ENCODE measurements around the gene IL17RA. TPM values are rescaled to one million over a fixed set of nuclear protein-coding genes. Genes with fewer than 3 reads are reported as not detected.

Gene IL17RA
- polyA plus RNA-seq, 1 donor from 2014 or later, result 0.52 TPM

GRCh38 chr22:17079572-17079971 lies 5.2 kb upstream of the IL17RA start:
- no peaks in the 10 kb centered on the region for H3K9me3 ChIP-seq (ENCODE audit: low read length)
- peaks cover 13% of the 10 kb centered on the region for H3K27me3 ChIP-seq (ENCODE audit: insufficient read depth, low read depth, low read length)
- TF ChIP-seq REST (IDR thresholded peaks at IDR 0.05; ENCODE audit: borderline replicate concordance), result no peak
- no peak for TF ChIP-seq MXI1 (conservative IDR thresholded peaks at IDR 0.05; ENCODE audit: poor library complexity, severe bottlenecking)
- TF ChIP-seq RAD21 (conservative IDR thresholded peaks at IDR 0.05), result no peak
- TF ChIP-seq TAF1 (IDR thresholded peaks at IDR 0.05; ENCODE audit: low read depth), result no peak
- TF ChIP-seq EP300 (conservative IDR thresholded peaks at IDR 0.05; ENCODE audit: poor library complexity, severe bottlenecking), result no peak
- TF ChIP-seq SMC3 (conservative IDR thresholded peaks at IDR 0.05; ENCODE audit: poor library complexity), result no peak
- no peak for TF ChIP-seq EZH2 (IDR thresholded peaks at IDR 0.05; ENCODE audit: borderline replicate concordance, insufficient read depth, low read length, poor library complexity, severe bottlenecking)
- TF ChIP-seq CTCF (IDR thresholded peaks at IDR 0.05; ENCODE audit: poor library complexity, severe bottlenecking), result no peak
- no peak for TF ChIP-seq POLR2AphosphoS5 (IDR thresholded peaks at IDR 0.05)
- H3K9me2 ChIP-seq (ENCODE audit: insufficient read depth, low read length), result no peaks in the 10 kb centered on the region
- H3K79me2 ChIP-seq (replicated peaks; ENCODE audit: insufficient read depth, low read length), result no peaks in the 10 kb centered on the region
- H4K20me1 ChIP-seq (ENCODE audit: insufficient read depth), result no peaks in the 10 kb centered on the region
- no peak overlapping the region for H2AFZ ChIP-seq (ENCODE audit: low read depth, low read length)
- H3K27ac ChIP-seq (ENCODE audit: low read length), result no peak overlapping the region
- H3K4me2 ChIP-seq (ENCODE audit: low read length), result no peak overlapping the region
- no peaks in the 10 kb centered on the region for H3K36me3 ChIP-seq (ENCODE audit: insufficient read depth, low read length)
- H3F3A ChIP-seq (ENCODE audit: insufficient read depth, low read length, poor library complexity, severe bottlenecking), result no peaks in the 10 kb centered on the region
- no peak overlapping the region for H3K4me3 ChIP-seq (ENCODE audit: low read length)
- H3K9ac ChIP-seq (ENCODE audit: low read length), result no peak overlapping the region

- H3K4me2 ChIP-seq (ENCODE audit: low read length), result no peak overlapping the region
- H4K20me1 ChIP-seq (ENCODE audit: insufficient read depth), result no peaks in the 10 kb centered on the region
- H2AFZ ChIP-seq (ENCODE audit: low read depth, low read length), result no peak overlapping the region
- H3K9ac ChIP-seq (ENCODE audit: low read length), result no peak overlapping the region
- no peaks in the 10 kb centered on the region for H3K9me2 ChIP-seq (ENCODE audit: insufficient read depth, low read length)
- no peaks in the 10 kb centered on the region for H3K9me3 ChIP-seq (ENCODE audit: low read length)
- no peaks in the 10 kb centered on the region for H3F3A ChIP-seq (ENCODE audit: insufficient read depth, low read length, poor library complexity, severe bottlenecking)
- H3K79me2 ChIP-seq (replicated peaks; ENCODE audit: insufficient read depth, low read length), result no peaks in the 10 kb centered on the region
- H3K27ac ChIP-seq (ENCODE audit: low read length), result no peak overlapping the region
- TF ChIP-seq EZH2 (IDR thresholded peaks at IDR 0.05; ENCODE audit: borderline replicate concordance, insufficient read depth, low read length, poor library complexity, severe bottlenecking) (no peak), RAD21 (conservative IDR thresholded peaks at IDR 0.05) (no peak), EP300 (conservative IDR thresholded peaks at IDR 0.05; ENCODE audit: poor library complexity, severe bottlenecking) (no peak), REST (IDR thresholded peaks at IDR 0.05; ENCODE audit: borderline replicate concordance) (no peak), SMC3 (conservative IDR thresholded peaks at IDR 0.05; ENCODE audit: poor library complexity) (no peak), MXI1 (conservative IDR thresholded peaks at IDR 0.05; ENCODE audit: poor library complexity, severe bottlenecking) (no peak), POLR2AphosphoS5 (IDR thresholded peaks at IDR 0.05) (no peak), CTCF (IDR thresholded peaks at IDR 0.05; ENCODE audit: poor library complexity, severe bottlenecking) (no peak), TAF1 (IDR thresholded peaks at IDR 0.05; ENCODE audit: low read depth) (no peak)
- no peak overlapping the region for H3K4me3 ChIP-seq (ENCODE audit: low read length)
- no peaks in the 10 kb centered on the region for H3K36me3 ChIP-seq (ENCODE audit: insufficient read depth, low read length)
- peaks cover 46% of the 10 kb centered on the region for H3K27me3 ChIP-seq (ENCODE audit: insufficient read depth, low read depth, low read length)
These were observed 1.5 kb upstream of the IL17RA start for GRCh38 chr22:17083255-17083654.
